ENCODE measurements around the gene CBLC. TPM values are rescaled to one million over a fixed set of nuclear protein-coding genes. Genes with fewer than 3 reads are reported as not detected.

CBLC gene, protein sequence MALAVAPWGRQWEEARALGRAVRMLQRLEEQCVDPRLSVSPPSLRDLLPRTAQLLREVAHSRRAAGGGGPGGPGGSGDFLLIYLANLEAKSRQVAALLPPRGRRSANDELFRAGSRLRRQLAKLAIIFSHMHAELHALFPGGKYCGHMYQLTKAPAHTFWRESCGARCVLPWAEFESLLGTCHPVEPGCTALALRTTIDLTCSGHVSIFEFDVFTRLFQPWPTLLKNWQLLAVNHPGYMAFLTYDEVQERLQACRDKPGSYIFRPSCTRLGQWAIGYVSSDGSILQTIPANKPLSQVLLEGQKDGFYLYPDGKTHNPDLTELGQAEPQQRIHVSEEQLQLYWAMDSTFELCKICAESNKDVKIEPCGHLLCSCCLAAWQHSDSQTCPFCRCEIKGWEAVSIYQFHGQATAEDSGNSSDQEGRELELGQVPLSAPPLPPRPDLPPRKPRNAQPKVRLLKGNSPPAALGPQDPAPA
- under 1 TPM in 1 of 4 donors, not detected in 3; 0.49 TPM for total RNA-seq

DNA sequence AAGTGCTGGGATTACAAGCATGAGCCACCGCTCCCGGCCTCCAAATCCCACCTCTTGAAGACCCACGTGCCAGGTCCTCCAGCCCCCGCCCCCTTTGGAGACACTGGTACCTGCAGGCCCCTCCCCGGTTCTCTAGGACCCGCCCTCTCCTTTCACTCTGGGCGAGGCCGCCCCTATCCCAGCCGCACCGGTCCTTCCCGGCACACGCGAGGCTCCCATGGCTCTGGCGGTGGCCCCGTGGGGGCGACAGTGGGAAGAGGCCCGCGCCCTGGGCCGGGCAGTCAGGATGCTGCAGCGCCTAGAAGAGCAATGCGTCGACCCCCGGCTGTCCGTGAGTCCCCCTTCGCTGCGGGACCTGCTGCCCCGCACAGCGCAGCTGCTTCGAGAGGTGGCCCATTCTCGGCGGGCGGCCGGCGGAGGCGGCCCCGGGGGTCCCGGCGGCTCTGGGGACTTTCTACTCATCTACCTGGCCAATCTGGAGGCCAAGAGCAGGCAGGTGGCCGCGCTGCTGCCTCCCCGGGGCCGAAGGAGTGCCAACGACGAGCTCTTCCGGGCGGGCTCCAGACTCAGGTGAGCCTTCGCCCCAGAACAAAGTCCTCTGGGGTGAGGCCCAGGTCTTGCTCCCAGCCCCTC is at the start of gene CBLC:
TSS of gene CBLC (plus strand) at position 176 of the 633 bp plus-strand sequence. CDS start at position 218, 42 bp downstream.
- intact Hi-C loops (cut with DNase I; ENCODE audit: low total_unique reads) (no loop called here), in situ Hi-C loops (cut with MboI; ENCODE audit: low sequenced_read_pairs in 4 of 4) (no loop called here)
- Histone ChIP-seq H3K36me3 (no peaks in the 10 kb centered on the region), H3K4me3 (no peak within 1 kb of the TSS), H3K4me1 (peaks cover 3% of the 10 kb centered on the region in 2 donors), H3K27me3 (no peaks in the 10 kb centered on the region), H3K9me3 (no peaks in the 10 kb centered on the region), H3K27ac (no peak within 1 kb of the TSS)
- TF ChIP-seq, protein P1, sequence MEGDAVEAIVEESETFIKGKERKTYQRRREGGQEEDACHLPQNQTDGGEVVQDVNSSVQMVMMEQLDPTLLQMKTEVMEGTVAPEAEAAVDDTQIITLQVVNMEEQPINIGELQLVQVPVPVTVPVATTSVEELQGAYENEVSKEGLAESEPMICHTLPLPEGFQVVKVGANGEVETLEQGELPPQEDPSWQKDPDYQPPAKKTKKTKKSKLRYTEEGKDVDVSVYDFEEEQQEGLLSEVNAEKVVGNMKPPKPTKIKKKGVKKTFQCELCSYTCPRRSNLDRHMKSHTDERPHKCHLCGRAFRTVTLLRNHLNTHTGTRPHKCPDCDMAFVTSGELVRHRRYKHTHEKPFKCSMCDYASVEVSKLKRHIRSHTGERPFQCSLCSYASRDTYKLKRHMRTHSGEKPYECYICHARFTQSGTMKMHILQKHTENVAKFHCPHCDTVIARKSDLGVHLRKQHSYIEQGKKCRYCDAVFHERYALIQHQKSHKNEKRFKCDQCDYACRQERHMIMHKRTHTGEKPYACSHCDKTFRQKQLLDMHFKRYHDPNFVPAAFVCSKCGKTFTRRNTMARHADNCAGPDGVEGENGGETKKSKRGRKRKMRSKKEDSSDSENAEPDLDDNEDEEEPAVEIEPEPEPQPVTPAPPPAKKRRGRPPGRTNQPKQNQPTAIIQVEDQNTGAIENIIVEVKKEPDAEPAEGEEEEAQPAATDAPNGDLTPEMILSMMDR (IDR thresholded peaks at IDR 0.05 in 4 of 5, conservative IDR thresholded peaks at IDR 0.05 in 1 of 5), result no peak
- no peak for TF ChIP-seq POLR2A (IDR thresholded peaks at IDR 0.05)
- DNase-seq (no peak), ATAC-seq (no peak)

DNA sequence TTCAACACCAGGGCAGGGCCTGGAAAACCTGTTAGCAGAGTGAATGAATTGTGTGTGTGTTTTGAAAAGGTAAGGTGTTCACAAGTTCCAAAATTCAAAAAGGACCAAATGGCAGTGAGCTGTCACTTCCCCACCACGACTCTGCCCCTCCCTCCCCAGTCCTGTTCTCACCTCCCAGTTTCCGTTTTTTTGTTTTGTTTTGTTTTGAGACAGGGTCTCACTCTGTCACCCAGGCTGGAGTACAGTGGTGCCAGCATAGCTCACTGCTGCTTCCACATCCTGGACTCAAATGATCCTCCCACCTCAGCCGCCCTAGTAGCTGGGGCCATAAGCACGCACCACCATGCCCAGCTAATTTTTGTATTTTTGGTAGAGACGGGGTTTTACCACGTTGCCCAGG is 49.5 kb upstream of the CBLC start:
- Histone ChIP-seq H3K9me3 (no peaks in the 10 kb centered on the region), H3K4me3 (no peak overlapping the region), H3K27ac (no peak overlapping the region), H3K27me3 (no peaks in the 10 kb centered on the region), H3K36me3 (no peaks in the 10 kb centered on the region), H3K4me1 (peaks cover 11 to 15% of the 10 kb centered on the region in 2 donors)
- no peak for TF ChIP-seq POLR2A (IDR thresholded peaks at IDR 0.05)
- TF ChIP-seq, protein P1 (IDR thresholded peaks at IDR 0.05 in 4 of 5, conservative IDR thresholded peaks at IDR 0.05 in 1 of 5), result no peak
- intact Hi-C loops (cut with DNase I; ENCODE audit: low total_unique reads), result no loop called here
- DNase-seq (no peak), ATAC-seq (no peak)
- in situ Hi-C loops (cut with MboI; ENCODE audit: low sequenced_read_pairs in 4 of 4), result no loop called here

DNA sequence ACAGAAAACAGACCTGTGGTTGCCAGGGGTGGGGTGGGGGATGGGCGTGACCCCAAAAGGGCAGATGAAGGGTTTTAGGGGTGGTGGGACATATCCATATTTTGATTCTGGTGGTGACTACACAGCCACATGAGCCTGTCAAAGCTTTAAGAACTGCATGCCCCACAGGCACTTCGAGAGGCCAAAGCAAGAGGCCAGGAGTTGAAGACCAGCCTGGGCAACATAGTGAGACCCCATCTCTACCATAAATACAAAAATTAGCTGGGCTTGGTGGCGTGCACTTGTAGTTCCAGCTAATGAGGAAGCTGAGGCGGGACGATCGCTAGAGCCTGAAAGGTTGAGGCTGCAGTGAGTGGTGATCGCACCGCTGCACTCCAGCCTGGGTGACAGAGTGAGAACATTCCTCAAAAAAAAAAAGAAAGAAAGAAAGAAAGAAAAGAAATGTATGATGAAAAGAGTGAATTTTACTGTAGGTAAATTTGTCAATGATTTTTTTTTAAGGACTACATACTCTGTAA is 48.1 kb upstream of the CBLC start:
- in situ Hi-C loops (cut with MboI; ENCODE audit: low sequenced_read_pairs in 4 of 4), result no loop called here
- H3K4me1 ChIP-seq, result peaks cover 4 to 7% of the 10 kb centered on the region in 2 donors
- H3K4me3 ChIP-seq, result no peak overlapping the region
- no peaks in the 10 kb centered on the region for H3K27me3 ChIP-seq
- ATAC-seq (no peak), DNase-seq (no peak)
- H3K36me3 ChIP-seq, result no peaks in the 10 kb centered on the region
- H3K9me3 ChIP-seq, result no peaks in the 10 kb centered on the region
- no peak overlapping the region for H3K27ac ChIP-seq
- intact Hi-C loops (cut with DNase I; ENCODE audit: low total_unique reads), result no loop called here
- TF ChIP-seq, protein P1 (IDR thresholded peaks at IDR 0.05 in 4 of 5, conservative IDR thresholded peaks at IDR 0.05 in 1 of 5), result no peak
- TF ChIP-seq POLR2A (IDR thresholded peaks at IDR 0.05), result no peak

DNA sequence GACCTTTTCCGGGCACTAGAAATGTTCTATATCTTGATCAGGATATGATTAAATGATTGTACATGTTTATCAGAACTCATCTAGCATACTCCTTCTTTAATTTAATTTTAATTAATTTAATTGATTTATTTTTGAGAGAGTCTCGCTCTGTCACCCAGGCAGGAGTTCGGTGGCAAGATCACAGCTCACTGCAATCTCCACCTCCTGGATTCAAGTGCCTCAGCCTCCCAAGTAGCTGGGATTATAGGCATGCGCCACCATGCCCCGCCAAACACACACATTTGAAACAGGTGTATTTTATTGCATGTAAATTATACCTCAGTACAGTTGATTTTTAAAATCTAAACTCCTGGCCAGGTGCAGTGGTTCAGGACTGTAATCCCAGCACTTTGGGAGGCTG is 46.6 kb upstream of the CBLC start:
- intact Hi-C loops (cut with DNase I; ENCODE audit: low total_unique reads) (no loop called here), in situ Hi-C loops (cut with MboI; ENCODE audit: low sequenced_read_pairs in 4 of 4) (no loop called here)

More for the DNA sequence above, 46.6 kb upstream of the CBLC start:
- Histone ChIP-seq H3K9me3 (no peaks in the 10 kb centered on the region), H3K27ac (no peak overlapping the region), H3K4me3 (no peak overlapping the region), H3K36me3 (no peaks in the 10 kb centered on the region), H3K27me3 (no peaks in the 10 kb centered on the region), H3K4me1 (no peaks in the 10 kb centered on the region)
- no peak for ATAC-seq
- no peak for TF ChIP-seq POLR2A (IDR thresholded peaks at IDR 0.05)
- TF ChIP-seq, protein P1 (IDR thresholded peaks at IDR 0.05 in 4 of 5, conservative IDR thresholded peaks at IDR 0.05 in 1 of 5), result no peak
- DNase-seq, result no peak

Data from gastrocnemius medialis (tissue), 4 donors.